H1 (cell line): ENCODE measurements around the gene THOP1. TPM values are rescaled to one million over a fixed set of nuclear protein-coding genes. Genes with fewer than 3 reads are reported as not detected.

Experiments used
- CTCF ChIA-PET: fragments of 300-600 bp; sonication (Branson Sonifier 250); formaldehyde crosslinking; loops from one replicate; lab custom pipeline; 2021; ENCODE audit not compliant: partially characterized antibody; lab: Charles Lee
- POLR2A ChIA-PET: fragments of 300-600 bp; sonication (Branson Sonifier 250); formaldehyde crosslinking; loops from one replicate; lab custom pipeline; 2021; ENCODE audit warnings: inconsistent platforms; ENCODE audit not compliant: partially characterized antibody; lab: Charles Lee
- DNase-seq, 2 experiments: peaks; one replicate each; pipeline versions ENCODE4 v3.0.0 to v3.0.0-alpha.2; 2010 to 2022; ENCODE audit warnings: low spot score in 2 of 2, low read depth in 1 of 2, mixed read lengths in 1 of 2
- FAIRE-seq: peaks from 2 replicates; lab custom pipeline; 2011; peaks lifted over from hg19 to GRCh38; lab: Jason Lieb, UNC
- H2AFZ ChIP-seq: 2 replicates; pipeline ENCODE4 v1.8.1; 2012; ENCODE audit warnings: low read length, inconsistent platforms
- H2AK5ac ChIP-seq: 2 replicates; pipeline ENCODE4 v1.6.1; 2013; ENCODE audit warnings: low read depth, low read length
- H2BK120ac ChIP-seq: replicated peaks from 2 replicates; pipeline ENCODE3; 2013; ENCODE audit warnings: low read depth, low read length, inconsistent platforms
- H2BK12ac ChIP-seq: 2 replicates; pipeline ENCODE4 v1.6.1; 2013; ENCODE audit warnings: low read depth, low read length
- H2BK15ac ChIP-seq: 2 replicates; pipeline ENCODE4 v1.6.1; 2013; ENCODE audit warnings: low read length
- H2BK20ac ChIP-seq: 2 replicates; pipeline ENCODE4 v1.6.1; 2013; ENCODE audit warnings: low read length
- H2BK5ac ChIP-seq: 2 replicates; pipeline ENCODE4 v1.6.1; 2013; ENCODE audit warnings: low read depth, low read length
- H3K14ac ChIP-seq: 2 replicates; pipeline ENCODE4 v1.6.1; 2013; ENCODE audit warnings: inconsistent platforms; ENCODE audit not compliant: insufficient read length
- H3K18ac ChIP-seq: 2 replicates; pipeline ENCODE4 v1.6.1; 2013; ENCODE audit warnings: low read length; ENCODE audit errors: extremely low read depth
- H3K23ac ChIP-seq: 2 replicates; pipeline ENCODE4 v1.6.1; 2013; ENCODE audit warnings: inconsistent platforms; ENCODE audit not compliant: insufficient read length
- H3K23me2 ChIP-seq: 2 replicates; pipeline ENCODE4 v1.6.1; 2013; ENCODE audit warnings: low read depth, low read length
- H3K27ac ChIP-seq: 2 replicates; pipeline ENCODE4 v1.6.1; 2011; ENCODE audit warnings: low read depth, low read length, inconsistent platforms
- H3K27me3 ChIP-seq, 4 experiments: replicated peaks in 1 of 4; 1 replicate in 1 of 4; 2 replicates in 3 of 4; pipeline versions ENCODE4 v1.6.1 to v1.8.1; 2011 to 2013; ENCODE audit warnings: low read length in 3 of 4, mild to moderate bottlenecking in 3 of 4, inconsistent platforms in 2 of 4, mixed read lengths in 2 of 4, moderate library complexity in 1 of 4; ENCODE audit not compliant: control insufficient read depth in 3 of 4, insufficient read depth in 3 of 4; ENCODE audit errors: extremely low read depth in 1 of 4
- H3K36me3 ChIP-seq, 4 experiments: 2 replicates each; pipeline versions ENCODE4 v1.6.1 to v1.8.1; 2011 to 2013; ENCODE audit warnings: mild to moderate bottlenecking in 4 of 4, low read length in 3 of 4, moderate library complexity in 2 of 4, control low read depth in 1 of 4, inconsistent platforms in 1 of 4; ENCODE audit not compliant: insufficient read depth in 4 of 4, control insufficient read depth in 2 of 4
- H3K4ac ChIP-seq: replicated peaks from 2 replicates; pipeline ENCODE3; 2013; ENCODE audit warnings: low read length, low read depth, mixed read lengths, inconsistent platforms; ENCODE audit not compliant: insufficient read length
- H3K4me1 ChIP-seq, 4 experiments: replicated peaks in 1 of 4; 1 replicate in 1 of 4; 2 replicates in 3 of 4; pipeline versions ENCODE4 v1.6.1 to v1.8.1; 2011 to 2013; ENCODE audit warnings: low read length in 3 of 4, inconsistent platforms in 2 of 4, mixed read lengths in 1 of 4; ENCODE audit not compliant: insufficient read depth in 4 of 4, control insufficient read depth in 3 of 4
- H3K4me2 ChIP-seq, 2 experiments: 2 replicates each; pipeline versions ENCODE4 v1.6.1 to v1.8.1; 2011 to 2013; ENCODE audit warnings: low read depth in 2 of 2, low read length in 2 of 2, control low read depth in 1 of 2, inconsistent platforms in 1 of 2, mild to moderate bottlenecking in 1 of 2; ENCODE audit not compliant: insufficient read depth in 1 of 2
- H3K4me3 ChIP-seq, 4 experiments: fragments of 200-600, 300-600 bp in 1 of 4; sonication (generic), shearing (Covaris generic), sonication (Bioruptor Twin) in 1 of 4; 2 replicates each; pipeline versions ENCODE4 v1.5.1 to v1.8.1; 2011 to 2016; ENCODE audit warnings: low read length in 4 of 4, low read depth in 3 of 4, control low read depth in 2 of 4, inconsistent platforms in 2 of 4, mild to moderate bottlenecking in 2 of 4, mixed read lengths in 1 of 4, moderate library complexity in 1 of 4; ENCODE audit not compliant: insufficient read depth in 2 of 4; ENCODE audit errors: extremely low read depth in 1 of 4
- H3K56ac ChIP-seq: replicated peaks from 2 replicates; pipeline ENCODE3; 2013; ENCODE audit warnings: low read depth, mild to moderate bottlenecking, mixed read lengths, low read length, inconsistent platforms; ENCODE audit not compliant: insufficient read length
- H3K79me1 ChIP-seq: 2 replicates; pipeline ENCODE4 v1.6.1; 2013; ENCODE audit warnings: low read depth, low read length, control low read depth
- H3K79me2 ChIP-seq, 2 experiments: 2 replicates each; pipeline versions ENCODE4 v1.6.1 to v1.8.1; 2012 to 2013; ENCODE audit warnings: low read length in 2 of 2, mild to moderate bottlenecking in 2 of 2, inconsistent platforms in 1 of 2; ENCODE audit not compliant: insufficient read depth in 2 of 2, control insufficient read depth in 1 of 2
- H3K9ac ChIP-seq, 4 experiments: replicated peaks in 1 of 4; 1 replicate in 1 of 4; 2 replicates in 3 of 4; pipeline versions ENCODE4 v1.6.1 to v1.8.1; 2011 to 2013; ENCODE audit warnings: low read depth in 3 of 4, low read length in 3 of 4, control low read depth in 2 of 4, mild to moderate bottlenecking in 2 of 4, moderate library complexity in 2 of 4, inconsistent platforms in 1 of 4; ENCODE audit errors: extremely low read depth in 1 of 4
- H3K9me3 ChIP-seq, 2 experiments: 2 replicates each; pipeline versions ENCODE4 v1.6.1 to v1.8.1; 2012 to 2013; ENCODE audit warnings: mild to moderate bottlenecking in 2 of 2, moderate library complexity in 2 of 2, control low read depth in 1 of 2, inconsistent platforms in 1 of 2, low read depth in 1 of 2, low read length in 1 of 2, mixed read lengths in 1 of 2; ENCODE audit not compliant: insufficient read depth in 2 of 2
- H4K20me1 ChIP-seq, 2 experiments: replicated peaks in 1 of 2; 2 replicates each; pipeline versions ENCODE3 to v1.8.1; 2011 to 2013; ENCODE audit warnings: inconsistent platforms in 2 of 2, low read length in 2 of 2, mild to moderate bottlenecking in 1 of 2; ENCODE audit not compliant: insufficient read depth in 2 of 2, control insufficient read depth in 1 of 2
- H4K5ac ChIP-seq: 2 replicates; pipeline ENCODE4 v1.6.1; 2013; ENCODE audit warnings: low read length, low read depth, mixed read lengths, inconsistent platforms; ENCODE audit not compliant: insufficient read length
- H4K8ac ChIP-seq: 2 replicates; pipeline ENCODE4 v1.8.0; 2013; ENCODE audit warnings: mild to moderate bottlenecking, moderate library complexity, low read length, inconsistent platforms; ENCODE audit not compliant: insufficient read depth; ENCODE audit errors: extremely low read depth
- H4K91ac ChIP-seq: replicated peaks from 2 replicates; pipeline ENCODE3; 2013; ENCODE audit warnings: low read length, mixed read lengths, inconsistent platforms; ENCODE audit not compliant: insufficient read length
- BRCA1 ChIP-seq: IDR thresholded peaks from 2 replicates; pipeline ENCODE4 v1.6.1; 2012; ENCODE audit warnings: low read depth, low read length, improper control_type of control experiment
- CHD2 ChIP-seq: IDR thresholded peaks from 2 replicates; pipeline ENCODE4 v1.6.1; 2012; ENCODE audit warnings: low read length, improper control_type of control experiment
- CREB1 ChIP-seq: IDR thresholded peaks from 2 replicates; pipeline ENCODE4 v1.6.1; 2012; ENCODE audit warnings: inconsistent platforms
- EGR1 ChIP-seq: IDR thresholded peaks from 2 replicates; pipeline ENCODE4 v1.6.1; 2011; ENCODE audit warnings: low read depth, low read length, borderline replicate concordance
- FOSL1 ChIP-seq: IDR thresholded peaks from 2 replicates; pipeline ENCODE4 v1.6.1; 2011; ENCODE audit warnings: mild to moderate bottlenecking, low read depth, low read length, moderate library complexity; ENCODE audit not compliant: insufficient read depth
- HDAC2 ChIP-seq, 2 experiments: fragments of 300-600 bp in 1 of 2; sonication (generic) in 1 of 2; IDR thresholded peaks; 2 replicates each; pipeline ENCODE4 v1.6.1; 2011 to 2012; ENCODE audit warnings: low read depth in 2 of 2, low read length in 2 of 2, mild to moderate bottlenecking in 2 of 2, moderate library complexity in 2 of 2, borderline replicate concordance in 1 of 2, inconsistent platforms in 1 of 2
- JUND ChIP-seq: IDR thresholded peaks from 2 replicates; pipeline ENCODE4 v1.6.1; 2011; ENCODE audit warnings: mild to moderate bottlenecking, improper control_type of control experiment, low read length
- KDM4A ChIP-seq: IDR thresholded peaks from one replicate; pipeline ENCODE4 v1.7.1; 2012; ENCODE audit warnings: low read depth, mild to moderate bottlenecking, moderate library complexity, low read length, inconsistent platforms; ENCODE audit not compliant: severe bottlenecking
- KDM5A ChIP-seq: fragments of 200-600 bp; IDR thresholded peaks from 2 replicates; pipeline ENCODE4 v1.7.1; 2012; ENCODE audit warnings: mild to moderate bottlenecking, low read length, inconsistent platforms, mixed read lengths
- MAFK ChIP-seq: IDR thresholded peaks from 2 replicates; pipeline ENCODE4 v1.6.1; 2012; ENCODE audit warnings: low read depth, mild to moderate bottlenecking, improper control_type of control experiment, low read length
- RFX5 ChIP-seq: IDR thresholded peaks from 2 replicates; pipeline ENCODE4 v1.6.1; 2011; ENCODE audit warnings: low read depth, low read length, improper control_type of control experiment, borderline replicate concordance
- SIRT6 ChIP-seq: IDR thresholded peaks from one replicate; pipeline ENCODE4 v1.7.1; 2012; ENCODE audit warnings: low read length, inconsistent platforms
- SIX5 ChIP-seq: IDR thresholded peaks from 2 replicates; pipeline ENCODE4 v1.6.1; 2011; ENCODE audit warnings: mild to moderate bottlenecking, low read depth, low read length
- TAF7 ChIP-seq: optimal IDR thresholded peaks from 2 replicates; pipeline ENCODE3; 2011; ENCODE audit warnings: low read depth, mild to moderate bottlenecking, inconsistent platforms, low read length, moderate library complexity, borderline replicate concordance
- WGBS, 2 experiments: shearing (Covaris generic) in 1 of 2; methylation state at CpG; one replicate each; pipeline versions ENCODE4 v1.1.6 to v1.1.7; 2013 to 2015; ENCODE audit warnings: low lambda C conversion rate in 2 of 2, mixed read lengths in 2 of 2, inconsistent platforms in 1 of 2, low coverage in 1 of 2, missing lambda C conversion rate in 1 of 2; ENCODE audit not compliant: insufficient replicate concordance in 2 of 2, insufficient coverage in 1 of 2, insufficient read length in 1 of 2; ENCODE audit errors: extremely low coverage in 1 of 2, missing lambda C conversion rate in 1 of 2; 5-methylcytosine and 5-hydroxymethylcytosine counted together
- polyA plus RNA-seq, 7 experiments: library from polyadenylated mRNA; depleted of rRNA in 3 of 7; stranded (reverse) in 5 of 7; unstranded in 2 of 7; fragments of >200 nt in 5 of 7; fragments of 200-250 nt in 2 of 7; gene quantifications; 1 replicate in 5 of 7; 2 replicates in 1 of 7; 4 replicates in 1 of 7; pipeline versions ENCODE4 v1.2.1 to v1.2.3, GENCODE V29; 2011 to 2013; ENCODE audit warnings: missing spikeins in 2 of 7, mixed read lengths in 2 of 7
- total RNA-seq: library from RNA; stranded (reverse); fragmentation: NEBNext Ultra II Directional; extraction: Animal tissue kit (Norgen Biotek cat#: 25700); gene quantifications from 2 replicates; pipeline ENCODE4 v1.2.1, GENCODE V29; 2021

The THOP1 gene
- total and polyA plus RNA-seq, 2 of the 8 experiments (the other 6 are each of a cell fraction or from before 2014, with no cell fraction given), result 136 to 159 TPM

- Histone ChIP-seq H3K4ac (no peak overlapping the region), H3K79me2 (no peaks in the 10 kb centered on the region), H2BK20ac (no peak overlapping the region), H3K79me1 (no peaks in the 10 kb centered on the region)
- DNase-seq, result no peak
- no peak for TF ChIP-seq CREB1
- TF ChIP-seq SIX5, result no peak
- TF ChIP-seq SIRT6, result no peak
- no peak for TF ChIP-seq CHD2
- no peak for TF ChIP-seq BRCA1
- no peak for TF ChIP-seq KDM5A
- no peak for TF ChIP-seq MAFK
- no peak for TF ChIP-seq FOSL1
- no peak for TF ChIP-seq RFX5
- TF ChIP-seq TAF7, result no peak
- TF ChIP-seq JUND, result no peak
- TF ChIP-seq KDM4A, result no peak
- TF ChIP-seq HDAC2 (IDR thresholded peaks at IDR 0.05; ENCODE audit: borderline replicate concordance in 1 of 2, low read depth in 2 of 2, low read length in 2 of 2), result no peak
- TF ChIP-seq EGR1, result no peak
- TF ChIP-seq, all 59 proteins: peak for 0
- POLR2A ChIA-PET, result no interaction called here
- no peak for FAIRE-seq
- Histone ChIP-seq H3K9ac (no peak overlapping the region), H3K23ac (no peak overlapping the region), H3K18ac (no peak overlapping the region), H3K23me2 (no peaks in the 10 kb centered on the region), H2AFZ (no peak overlapping the region), H3K56ac (no peak overlapping the region), H2AK5ac (no peak overlapping the region), H3K36me3 (peaks cover 22 to 69% (median 39%) of the 10 kb centered on the region in 4 experiments; a peak in 7 of 8 replicates), H4K20me1 (peaks cover 4 to 13% of the 10 kb centered on the region in 2 experiments), H3K4me1 (no peaks in the 10 kb centered on the region), H4K8ac (no peak overlapping the region), H3K9me3 (no peaks in the 10 kb centered on the region), H4K91ac (no peak overlapping the region), H3K4me3 (no peak overlapping the region), H3K27ac (no peak overlapping the region), H2BK120ac (no peak overlapping the region), H2BK12ac (no peak overlapping the region), H3K14ac (no peak overlapping the region), H4K5ac (no peak overlapping the region), H3K27me3 (no peaks in the 10 kb centered on the region), H2BK5ac (no peak overlapping the region), H3K4me2 (no peak overlapping the region), H2BK15ac (no peak overlapping the region)
- CTCF ChIA-PET, result no interaction called here
- WGBS, 2 experiments, result 93% methylated on average over 33 of the region's 43 CpGs; no CpG with 5 or more reads in 1 of the 2 experiments
These were observed 23.2 kb upstream of the THOP1 start for GRCh38 chr19:2761876-2762782.
